H9 (cell line): ENCODE results near the gene ZRSR2. TPM values are rescaled to one million over a fixed set of nuclear protein-coding genes. Genes with fewer than 3 reads are reported as not detected.

Experiments used
- DNase-seq: peaks from one replicate; pipeline ENCODE4 v3.0.0-alpha.2; 2017
- H2AFZ ChIP-seq: one replicate; pipeline ENCODE4 v1.6.1; 2013; ENCODE audit warnings: mild to moderate bottlenecking, low read length, control low read depth, moderate library complexity
- H2AK5ac ChIP-seq: 2 replicates; pipeline ENCODE4 v1.6.1; 2013; ENCODE audit warnings: low read length, control low read depth, mixed read lengths; ENCODE audit not compliant: insufficient read length
- H2BK120ac ChIP-seq: one replicate; pipeline ENCODE4 v1.6.1; 2013; ENCODE audit warnings: low read depth, mild to moderate bottlenecking, low read length, control low read depth, inconsistent platforms; ENCODE audit not compliant: poor library complexity, severe bottlenecking
- H2BK12ac ChIP-seq: 2 replicates; pipeline ENCODE4 v1.6.1; 2013; ENCODE audit warnings: low read length, control low read depth, mixed read lengths, low read depth; ENCODE audit not compliant: insufficient read length
- H2BK15ac ChIP-seq: 2 replicates; pipeline ENCODE4 v1.6.1; 2013; ENCODE audit warnings: low read depth, low read length, control low read depth
- H2BK20ac ChIP-seq: one replicate; pipeline ENCODE4 v1.6.1; 2013; ENCODE audit warnings: low read depth, mild to moderate bottlenecking, low read length, control low read depth, inconsistent platforms; ENCODE audit not compliant: poor library complexity, severe bottlenecking
- H2BK5ac ChIP-seq: 2 replicates; pipeline ENCODE4 v1.6.1; 2013; ENCODE audit warnings: low read length, control low read depth, mixed read lengths; ENCODE audit not compliant: insufficient read length
- H3K14ac ChIP-seq: 2 replicates; pipeline ENCODE4 v1.6.1; 2013; ENCODE audit warnings: low read length, control low read depth; ENCODE audit not compliant: insufficient read depth
- H3K18ac ChIP-seq: 2 replicates; pipeline ENCODE4 v1.6.1; 2013; ENCODE audit warnings: low read depth, mild to moderate bottlenecking, mixed read lengths, low read length, control low read depth; ENCODE audit not compliant: insufficient read length
- H3K23ac ChIP-seq: 2 replicates; pipeline ENCODE4 v1.6.1; 2013; ENCODE audit warnings: low read length, control low read depth, mixed read lengths, low read depth; ENCODE audit not compliant: insufficient read length
- H3K23me2 ChIP-seq: 2 replicates; pipeline ENCODE4 v1.6.1; 2013; ENCODE audit warnings: low read depth, mild to moderate bottlenecking, mixed read lengths, low read length, control low read depth; ENCODE audit not compliant: insufficient read length, poor library complexity, severe bottlenecking
- H3K27ac ChIP-seq: 2 replicates; pipeline ENCODE4 v1.5.1; 2013; ENCODE audit warnings: low read length, control low read depth, mixed read lengths, low read depth; ENCODE audit not compliant: insufficient read length
- H3K27me3 ChIP-seq: 2 replicates; pipeline ENCODE4 v1.6.1; 2013; ENCODE audit warnings: low read length, control low read depth, inconsistent platforms; ENCODE audit not compliant: insufficient read depth
- H3K4ac ChIP-seq: 2 replicates; pipeline ENCODE4 v1.6.1; 2013; ENCODE audit warnings: low read depth, mild to moderate bottlenecking, control low read depth, inconsistent platforms, low read length, moderate library complexity
- H3K4me1 ChIP-seq: 2 replicates; pipeline ENCODE4 v1.6.1; 2013; ENCODE audit warnings: low read length, control low read depth, inconsistent platforms; ENCODE audit not compliant: insufficient read depth
- H3K4me2 ChIP-seq: 2 replicates; pipeline ENCODE4 v1.6.1; 2013; ENCODE audit warnings: low read length, control low read depth, mixed read lengths; ENCODE audit not compliant: insufficient read length, insufficient read depth
- H3K56ac ChIP-seq: 2 replicates; pipeline ENCODE4 v1.6.1; 2013; ENCODE audit warnings: low read depth, mild to moderate bottlenecking, mixed read lengths, low read length, control low read depth; ENCODE audit not compliant: insufficient read length
- H3K79me1 ChIP-seq: 2 replicates; pipeline ENCODE4 v1.6.1; 2013; ENCODE audit warnings: low read depth, mild to moderate bottlenecking, moderate library complexity, low read length, control low read depth, inconsistent platforms; ENCODE audit not compliant: insufficient read depth, poor library complexity, severe bottlenecking
- H3K79me2 ChIP-seq: 2 replicates; pipeline ENCODE4 v1.6.1; 2013; ENCODE audit warnings: low read length, control low read depth, inconsistent platforms; ENCODE audit not compliant: insufficient read depth
- H3K9ac ChIP-seq: 2 replicates; pipeline ENCODE4 v1.6.1; 2013; ENCODE audit warnings: low read length, control low read depth, mixed read lengths; ENCODE audit not compliant: insufficient read length; ENCODE audit errors: extremely low read depth
- H3K9me3 ChIP-seq: one replicate; pipeline ENCODE4 v1.6.1; 2013; ENCODE audit warnings: low read depth, low read length, inconsistent platforms; ENCODE audit not compliant: control insufficient read depth
- H3T11ph ChIP-seq: one replicate; pipeline ENCODE4 v1.6.1; 2013; ENCODE audit warnings: mild to moderate bottlenecking, low read length, control low read depth, inconsistent platforms
- H4K20me1 ChIP-seq: one replicate; pipeline ENCODE4 v1.6.1; 2013; ENCODE audit not compliant: control insufficient read depth, insufficient read length, insufficient read depth
- H4K5ac ChIP-seq: 2 replicates; pipeline ENCODE4 v1.6.1; 2013; ENCODE audit warnings: low read depth, mild to moderate bottlenecking, mixed read lengths, low read length, control low read depth; ENCODE audit not compliant: insufficient read length
- H4K8ac ChIP-seq: replicated peaks from 2 replicates; pipeline ENCODE4 v1.6.1; 2013; ENCODE audit warnings: low read length, control low read depth, mixed read lengths, low read depth; ENCODE audit not compliant: insufficient read length
- H4K91ac ChIP-seq: 2 replicates; pipeline ENCODE4 v1.6.1; 2013; ENCODE audit warnings: low read depth, mild to moderate bottlenecking, moderate library complexity, mixed read lengths, low read length, control low read depth; ENCODE audit not compliant: insufficient read length
- H3K27ac Mint-ChIP-seq, 3 experiments: 2 replicates in 2 of 3; 3 replicates in 1 of 3; pipeline ENCODE4 v1.8.0; 2020 to 2021; ENCODE audit warnings: mixed read lengths in 3 of 3, mild to moderate bottlenecking in 1 of 3, moderate library complexity in 1 of 3
- H3K27me3 Mint-ChIP-seq: 2 replicates; pipeline ENCODE4 v1.8.0; 2021; ENCODE audit warnings: low read depth, mild to moderate bottlenecking, moderate library complexity, mixed read lengths
- H3K36me3 Mint-ChIP-seq, 3 experiments: 2 replicates in 2 of 3; 3 replicates in 1 of 3; pipeline ENCODE4 v1.8.0; 2020 to 2021; ENCODE audit warnings: low read depth in 3 of 3, mixed read lengths in 3 of 3; ENCODE audit not compliant: insufficient read depth in 1 of 3
- H3K4me1 Mint-ChIP-seq, 2 experiments: 2 replicates each; pipeline ENCODE4 v1.8.0; 2020; ENCODE audit warnings: mixed read lengths in 2 of 2
- H3K4me3 Mint-ChIP-seq, 2 experiments: 2 replicates in 1 of 2; 3 replicates in 1 of 2; pipeline ENCODE4 v1.8.0; 2020 to 2021; ENCODE audit warnings: mild to moderate bottlenecking in 2 of 2, mixed read lengths in 2 of 2, moderate library complexity in 1 of 2
- H3K9me3 Mint-ChIP-seq, 2 experiments: 2 replicates in 1 of 2; 3 replicates in 1 of 2; pipeline ENCODE4 v1.8.0; 2020; ENCODE audit warnings: mild to moderate bottlenecking in 2 of 2, mixed read lengths in 2 of 2, moderate library complexity in 1 of 2
- WGBS: extraction: QIAGEN DNeasy Blood & Tissue Kit; methylation state at CpG from one replicate; pipeline ENCODE4 v1.1.7; 2013; ENCODE audit warnings: missing lambda C conversion rate, low lambda C conversion rate, mixed read lengths; ENCODE audit not compliant: insufficient read length; ENCODE audit errors: extremely low coverage; 5-methylcytosine and 5-hydroxymethylcytosine counted together
- total RNA-seq: library from RNA; stranded (reverse); gene quantifications from 2 replicates; pipeline ENCODE4 v1.2.1, GENCODE V29; 2021
- TF ChIP-seq, protein P1 (sequence below): fragments of 200-600 bp; sonication (generic); conservative IDR thresholded peaks from 3 replicates; pipeline ENCODE4 v1.8.0; 2021; ENCODE audit warnings: antibody characterized with exemption, mild to moderate bottlenecking

ZRSR2 gene
- total RNA-seq, 1 experiment from 2014 or later, result 21.1 TPM

DNA sequence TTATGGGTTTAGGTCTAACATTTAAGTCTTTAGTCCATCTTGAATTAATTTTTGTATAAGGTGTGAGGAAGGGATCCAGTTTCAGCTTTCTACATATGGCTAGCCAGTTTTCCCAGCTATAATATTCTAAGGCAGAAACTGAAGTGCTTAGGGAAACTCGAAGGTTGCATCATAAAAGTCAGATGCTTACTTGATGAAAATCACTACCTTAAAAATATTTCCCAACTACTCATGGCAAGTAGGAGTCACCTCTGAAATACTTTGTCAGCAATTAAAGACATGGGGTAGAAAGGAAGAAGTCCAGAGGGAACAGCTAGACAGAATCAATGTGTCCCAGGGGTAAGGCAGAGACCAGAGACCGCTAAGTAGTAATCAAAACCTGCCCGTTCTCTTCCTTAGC is 70.6 kb downstream of the ZRSR2 start:
- H3K14ac ChIP-seq, result no peak overlapping the region
- no peak overlapping the region for H3K23ac ChIP-seq
- H2AK5ac ChIP-seq, result no peak overlapping the region
- peaks cover 3 to 5% of the 10 kb centered on the region in 2 experiments; a peak in 3 of 5 replicates for H3K9me3 Mint-ChIP-seq
- no peaks in the 10 kb centered on the region for H3K79me2 ChIP-seq
- no peak for DNase-seq
- H3K4me3 Mint-ChIP-seq, result no peak overlapping the region
- H3K18ac ChIP-seq, result no peak overlapping the region
- no peak overlapping the region for H2BK20ac ChIP-seq
- H3K4me1 ChIP-seq, result no peaks in the 10 kb centered on the region; the same call in 1 of the 2 replicates
- peaks cover 20 to 21% of the 10 kb centered on the region in 2 experiments for H3K4me1 Mint-ChIP-seq
- no peak overlapping the region for H2BK5ac ChIP-seq
- H2BK15ac ChIP-seq, result no peak overlapping the region
- no peaks in the 10 kb centered on the region for H4K20me1 ChIP-seq
- H2BK12ac ChIP-seq, result no peak overlapping the region
- no peak overlapping the region for H2AFZ ChIP-seq
- no peak overlapping the region for H2BK120ac ChIP-seq
- no peak overlapping the region for H4K5ac ChIP-seq
- H3K27me3 ChIP-seq, result no peaks in the 10 kb centered on the region
- H4K91ac ChIP-seq, result no peak overlapping the region
- TF ChIP-seq, protein P1, sequence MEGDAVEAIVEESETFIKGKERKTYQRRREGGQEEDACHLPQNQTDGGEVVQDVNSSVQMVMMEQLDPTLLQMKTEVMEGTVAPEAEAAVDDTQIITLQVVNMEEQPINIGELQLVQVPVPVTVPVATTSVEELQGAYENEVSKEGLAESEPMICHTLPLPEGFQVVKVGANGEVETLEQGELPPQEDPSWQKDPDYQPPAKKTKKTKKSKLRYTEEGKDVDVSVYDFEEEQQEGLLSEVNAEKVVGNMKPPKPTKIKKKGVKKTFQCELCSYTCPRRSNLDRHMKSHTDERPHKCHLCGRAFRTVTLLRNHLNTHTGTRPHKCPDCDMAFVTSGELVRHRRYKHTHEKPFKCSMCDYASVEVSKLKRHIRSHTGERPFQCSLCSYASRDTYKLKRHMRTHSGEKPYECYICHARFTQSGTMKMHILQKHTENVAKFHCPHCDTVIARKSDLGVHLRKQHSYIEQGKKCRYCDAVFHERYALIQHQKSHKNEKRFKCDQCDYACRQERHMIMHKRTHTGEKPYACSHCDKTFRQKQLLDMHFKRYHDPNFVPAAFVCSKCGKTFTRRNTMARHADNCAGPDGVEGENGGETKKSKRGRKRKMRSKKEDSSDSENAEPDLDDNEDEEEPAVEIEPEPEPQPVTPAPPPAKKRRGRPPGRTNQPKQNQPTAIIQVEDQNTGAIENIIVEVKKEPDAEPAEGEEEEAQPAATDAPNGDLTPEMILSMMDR, result no peak
- no peak overlapping the region for H3K27ac ChIP-seq
- no peak overlapping the region for H4K8ac ChIP-seq
- no peak overlapping the region for H3T11ph ChIP-seq
- no peaks in the 10 kb centered on the region for H3K27me3 Mint-ChIP-seq
- no peaks in the 10 kb centered on the region for H3K79me1 ChIP-seq
- H3K27ac Mint-ChIP-seq, result no peak overlapping the region; a peak in 1 of 7 replicates
- H3K9me3 ChIP-seq, result no peaks in the 10 kb centered on the region
- peaks cover under 1% of the 10 kb centered on the region for H3K23me2 ChIP-seq
- no peak overlapping the region for H3K4ac ChIP-seq
- H3K56ac ChIP-seq, result no peak overlapping the region
- peaks cover 0 to 7% (median 2%) of the 10 kb centered on the region in 3 experiments; a peak in 5 of 7 replicates for H3K36me3 Mint-ChIP-seq
- WGBS, result no CpG with 5 or more reads among the region's 3 CpGs
- H3K4me2 ChIP-seq, result no peak overlapping the region
- H3K9ac ChIP-seq, result no peak overlapping the region
